HFF-Myc (cell line): ENCODE measurements around the gene SLN.

Experiments
- DNase-seq: peaks from one replicate; pipeline ENCODE4 v3.0.0-alpha.2; 2011; ENCODE audit warnings: low read depth; ENCODE audit errors: extremely low read depth
- H3K4me3 ChIP-seq: replicated peaks from 2 replicates; pipeline ENCODE4 v1.5.1; 2011; ENCODE audit warnings: low read depth, mild to moderate bottlenecking, control low read depth, low read length
- CTCF ChIP-seq: IDR thresholded peaks from 2 replicates; pipeline ENCODE4 v1.5.1; 2012; ENCODE audit warnings: mild to moderate bottlenecking, low read depth, low read length, control low read depth; ENCODE audit errors: missing control alignments

Gene SLN

GRCh38 chr11:107665018-107665417, 46.8 kb downstream of the SLN start:
- TF ChIP-seq CTCF = no peak

GRCh38 chr11:107661656-107662055, 50.2 kb downstream of the SLN start:
- TF ChIP-seq CTCF = no peak
- DNase-seq = no peak
- H3K4me3 ChIP-seq = no peak overlapping the region

More at GRCh38 chr11:107665018-107665417, 46.8 kb downstream of the SLN start:
- H3K4me3 ChIP-seq = no peak overlapping the region
- no peak for DNase-seq

- no peak for TF ChIP-seq CTCF
- no peak for DNase-seq
- no peak overlapping the region for H3K4me3 ChIP-seq
Measured at GRCh38 chr11:107660066-107660465, 51.8 kb downstream of the SLN start.

- no peak overlapping the region for H3K4me3 ChIP-seq
- TF ChIP-seq CTCF = no peak
- DNase-seq = no peak
Measured at GRCh38 chr11:107659310-107659709, 52.5 kb downstream of the SLN start.
